Spleen (tissue), 7 donors: ENCODE data around the gene PPP4R3B.

Experiments
- CTCF ChIP-seq, 11 experiments: fragments of 200-600 bp in 7 of 11; fragments of 450-650 bp in 4 of 11; sonication (generic) in 4 of 11; IDR thresholded peaks in 8 of 11; conservative IDR thresholded peaks in 3 of 11; 1 replicate in 7 of 11; 2 replicates in 4 of 11; pipeline versions ENCODE4 v1.4.0 to v1.8.0; 2016 to 2021; ENCODE audit warnings: antibody characterized with exemption in 11 of 11, inconsistent platforms in 4 of 11, mild to moderate bottlenecking in 1 of 11
- POLR2A ChIP-seq, 3 donors: fragments of 450-650 bp; IDR thresholded peaks; one replicate each; pipeline ENCODE4 v1.5.1; 2017; ENCODE audit warnings: antibody characterized with exemption in 3 of 3, mild to moderate bottlenecking in 1 of 3
- POLR2AphosphoS5 ChIP-seq, 3 donors: sonication (generic); formaldehyde crosslinking; IDR thresholded peaks; one replicate each; pipeline ENCODE4 v1.5.1; 2017; ENCODE audit warnings: antibody characterized with exemption in 3 of 3
- donor health status: DM: no; HTN: no; CAD: no; lungs with moderate emphysema.
- donor health status: DM: no; HTN: no; CAD: no.
- donor health status: DM: no; HTN: no; CAD: no.

GRCh38 chr2:55590810-55591440 is 26.5 kb downstream of the PPP4R3B start:
- TF ChIP-seq POLR2A (IDR thresholded peaks at IDR 0.05) (no peak), CTCF (IDR thresholded peaks at IDR 0.05 in 8 of 11, conservative IDR thresholded peaks at IDR 0.05 in 3 of 11) (no peak), POLR2AphosphoS5 (IDR thresholded peaks at IDR 0.05) (no peak)
